Left kidney (tissue), 2 donors: ENCODE results near the gene NOL3. TPM values are rescaled to one million over a fixed set of nuclear protein-coding genes. Genes with fewer than 3 reads are reported as not detected.

Source experiments
- DNase-seq: peaks from one replicate; pipeline ENCODE4 v3.0.0-alpha.2; 2013
- polyA plus RNA-seq: library from polyadenylated mRNA; unstranded; fragments of 120-200 nt; gene quantifications from one replicate; pipeline ENCODE4 v1.2.1, GENCODE V29; 2013; ENCODE audit not compliant: insufficient read length

NOL3 gene
- polyA plus RNA-seq, 1 donor: 6.4 TPM

GRCh38 chr16:67154578-67155294 lies 15.6 kb upstream of the NOL3 start:
- DNase-seq: no peak

GRCh38 chr16:67155295-67156142 lies 14.8 kb upstream of the NOL3 start:
- DNase-seq: no peak

- DNase-seq: no peak
Observed at GRCh38 chr16:67156143-67156844, 14.0 kb upstream of the NOL3 start.

GRCh38 chr16:67157106-67157748 lies 13.1 kb upstream of the NOL3 start:
- no peak for DNase-seq

- DNase-seq: no peak
Observed at GRCh38 chr16:67157892-67158635, 12.3 kb upstream of the NOL3 start.

- no peak for DNase-seq
Observed at GRCh38 chr16:67158637-67159600, 11.4 kb upstream of the NOL3 start.

- DNase-seq: no peak
Observed at GRCh38 chr16:67161595-67162058, 8.7 kb upstream of the NOL3 start.

GRCh38 chr16:67162506-67163163 lies 7.7 kb upstream of the NOL3 start:
- DNase-seq: no peak

- DNase-seq: no peak
Observed at GRCh38 chr16:67163164-67163998, 7.0 kb upstream of the NOL3 start.

GRCh38 chr16:67163999-67164558 lies 6.3 kb upstream of the NOL3 start:
- no peak for DNase-seq

- no peak for DNase-seq
Observed at GRCh38 chr16:67164599-67165061, 5.7 kb upstream of the NOL3 start, which contains the start of gene HSF4. Gene HSF4 (plus strand): TSS chr16:67164745. CDS start chr16:67164812, 67 bp downstream.

- DNase-seq: no peak
Observed at GRCh38 chr16:67165121-67166078, 4.9 kb upstream of the NOL3 start.

GRCh38 chr16:67166110-67166547 lies 4.2 kb upstream of the NOL3 start:
- DNase-seq: no peak

GRCh38 chr16:67166598-67167168 lies 3.7 kb upstream of the NOL3 start:
- DNase-seq: no peak

- DNase-seq: no peak
Observed at GRCh38 chr16:67167588-67167987, 2.8 kb upstream of the NOL3 start.

GRCh38 chr16:67169011-67169451 lies 1.3 kb upstream of the NOL3 start:
- DNase-seq: no peak
